A549 (cell line): ENCODE data around the gene TBC1D22A.

Experiments used
- CEBPB ChIP-seq, 2 experiments: fragments of >200 bp in 1 of 2; sonication (Bioruptor Twin) in 1 of 2; formaldehyde crosslinking in 1 of 2; IDR thresholded peaks; 2 replicates each; pipeline ENCODE4 v1.6.1; 2012 to 2016
- EHF ChIP-seq: fragments of 250-450 bp; sonication (Bioruptor Pico); IDR thresholded peaks from 2 replicates; pipeline ENCODE4 v1.5.0; 2020; ENCODE audit warnings: mild to moderate bottlenecking
- EP300 ChIP-seq, 2 experiments: fragments of >200 bp; sonication (Bioruptor Twin); formaldehyde crosslinking; IDR thresholded peaks; 2 replicates in 1 of 2; 3 replicates in 1 of 2; pipeline ENCODE4 v1.6.1; 2016 to 2017
- GATA3 ChIP-seq: IDR thresholded peaks from 2 replicates; pipeline ENCODE4 v1.6.1; 2012; ENCODE audit warnings: borderline replicate concordance
- MYC ChIP-seq: IDR thresholded peaks from 2 replicates; pipeline ENCODE4 v1.6.1; 2012; ENCODE audit warnings: mild to moderate bottlenecking, inconsistent platforms, low read length, improper control_type of control experiment, borderline replicate concordance
- PHF8 ChIP-seq: fragments of 200-600 bp; sonication (generic); IDR thresholded peaks from 2 replicates; pipeline ENCODE4 v1.6.1; 2016; ENCODE audit warnings: low read depth, mild to moderate bottlenecking, antibody characterized with exemption, moderate library complexity, borderline replicate concordance
- POLR2A ChIP-seq: IDR thresholded peaks from 2 replicates; pipeline ENCODE4 v1.6.1; 2012; ENCODE audit warnings: mild to moderate bottlenecking, low read length
- RCOR1 ChIP-seq: fragments of 150-350 bp; IDR thresholded peaks from 2 replicates; pipeline ENCODE4 v1.6.1; 2014; ENCODE audit warnings: antibody characterized with exemption, low read length, low read depth
- RNF2 ChIP-seq: fragments of 200-600 bp; sonication (generic); IDR thresholded peaks from 2 replicates; pipeline ENCODE4 v1.6.1; 2016; ENCODE audit warnings: low read depth, mild to moderate bottlenecking, antibody characterized with exemption, moderate library complexity, borderline replicate concordance
- TF ChIP-seq, protein P1 (sequence below): fragments of >200 bp; sonication (Bioruptor Twin); formaldehyde crosslinking; IDR thresholded peaks from 3 replicates; pipeline ENCODE4 v1.5.1; 2016
- TF ChIP-seq, protein P2 (sequence below): fragments of >200 bp; sonication (Bioruptor Twin); formaldehyde crosslinking; IDR thresholded peaks from 3 replicates; pipeline ENCODE4 v1.6.1; 2016
- TF ChIP-seq, protein P3 (sequence below): IDR thresholded peaks from 2 replicates; pipeline ENCODE4 v1.6.1; 2012
- TF ChIP-seq, protein P4 (sequence below): IDR thresholded peaks from 2 replicates; pipeline ENCODE4 v1.6.1; 2012

DNA sequence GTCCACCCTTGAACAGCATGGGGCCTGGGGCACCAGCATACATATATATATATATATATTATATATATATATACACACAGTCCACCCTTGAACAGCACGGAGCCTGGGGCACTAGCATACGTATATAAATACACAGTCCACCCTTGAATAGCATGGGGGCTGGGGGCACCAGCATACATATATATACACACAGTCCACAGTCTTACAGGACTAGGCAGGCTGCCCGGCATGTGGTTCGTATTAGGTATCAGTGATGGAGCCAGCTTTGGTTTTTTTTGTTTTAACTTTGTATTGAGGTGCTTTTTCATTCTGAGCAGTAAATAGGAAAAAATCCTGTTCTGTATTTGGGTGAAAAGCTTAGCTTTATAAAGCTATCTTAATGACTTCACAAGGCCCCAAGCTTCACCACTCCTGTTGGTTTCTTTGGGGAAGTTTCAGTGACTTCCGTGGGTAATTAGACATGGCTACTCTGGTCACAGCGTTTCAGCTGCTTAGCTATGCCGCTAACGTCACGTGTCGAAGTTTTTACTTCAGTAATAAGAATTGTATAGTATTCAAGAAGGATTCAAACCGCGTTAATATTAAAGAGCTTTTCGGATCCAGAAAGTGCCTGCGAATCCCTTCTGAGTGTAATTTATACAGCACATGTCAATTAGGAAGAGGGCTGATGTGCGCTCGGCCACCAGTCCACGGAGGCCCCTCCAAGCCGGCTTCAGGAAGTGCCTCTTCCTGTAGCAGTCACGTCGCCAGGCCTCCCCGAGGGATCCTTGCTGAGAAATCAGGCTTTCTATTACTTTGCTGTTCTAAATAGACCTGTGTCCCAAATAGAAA is 179.7 kb downstream of the TBC1D22A start:
- TF ChIP-seq POLR2A (no peak), EHF (CRISPR knock-in tag) (no peak), MYC (no peak), EP300 (IDR thresholded peaks at IDR 0.05) (no peak), RNF2 (no peak), PHF8 (no peak), GATA3 (no peak), CEBPB (IDR thresholded peaks at IDR 0.05) (no peak), RCOR1 (no peak)
- TF ChIP-seq, protein P1, sequence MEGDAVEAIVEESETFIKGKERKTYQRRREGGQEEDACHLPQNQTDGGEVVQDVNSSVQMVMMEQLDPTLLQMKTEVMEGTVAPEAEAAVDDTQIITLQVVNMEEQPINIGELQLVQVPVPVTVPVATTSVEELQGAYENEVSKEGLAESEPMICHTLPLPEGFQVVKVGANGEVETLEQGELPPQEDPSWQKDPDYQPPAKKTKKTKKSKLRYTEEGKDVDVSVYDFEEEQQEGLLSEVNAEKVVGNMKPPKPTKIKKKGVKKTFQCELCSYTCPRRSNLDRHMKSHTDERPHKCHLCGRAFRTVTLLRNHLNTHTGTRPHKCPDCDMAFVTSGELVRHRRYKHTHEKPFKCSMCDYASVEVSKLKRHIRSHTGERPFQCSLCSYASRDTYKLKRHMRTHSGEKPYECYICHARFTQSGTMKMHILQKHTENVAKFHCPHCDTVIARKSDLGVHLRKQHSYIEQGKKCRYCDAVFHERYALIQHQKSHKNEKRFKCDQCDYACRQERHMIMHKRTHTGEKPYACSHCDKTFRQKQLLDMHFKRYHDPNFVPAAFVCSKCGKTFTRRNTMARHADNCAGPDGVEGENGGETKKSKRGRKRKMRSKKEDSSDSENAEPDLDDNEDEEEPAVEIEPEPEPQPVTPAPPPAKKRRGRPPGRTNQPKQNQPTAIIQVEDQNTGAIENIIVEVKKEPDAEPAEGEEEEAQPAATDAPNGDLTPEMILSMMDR = no peak
- TF ChIP-seq, protein P2, sequence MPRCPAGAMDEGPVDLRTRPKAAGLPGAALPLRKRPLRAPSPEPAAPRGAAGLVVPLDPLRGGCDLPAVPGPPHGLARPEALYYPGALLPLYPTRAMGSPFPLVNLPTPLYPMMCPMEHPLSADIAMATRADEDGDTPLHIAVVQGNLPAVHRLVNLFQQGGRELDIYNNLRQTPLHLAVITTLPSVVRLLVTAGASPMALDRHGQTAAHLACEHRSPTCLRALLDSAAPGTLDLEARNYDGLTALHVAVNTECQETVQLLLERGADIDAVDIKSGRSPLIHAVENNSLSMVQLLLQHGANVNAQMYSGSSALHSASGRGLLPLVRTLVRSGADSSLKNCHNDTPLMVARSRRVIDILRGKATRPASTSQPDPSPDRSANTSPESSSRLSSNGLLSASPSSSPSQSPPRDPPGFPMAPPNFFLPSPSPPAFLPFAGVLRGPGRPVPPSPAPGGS = no peak
- TF ChIP-seq, protein P3, sequence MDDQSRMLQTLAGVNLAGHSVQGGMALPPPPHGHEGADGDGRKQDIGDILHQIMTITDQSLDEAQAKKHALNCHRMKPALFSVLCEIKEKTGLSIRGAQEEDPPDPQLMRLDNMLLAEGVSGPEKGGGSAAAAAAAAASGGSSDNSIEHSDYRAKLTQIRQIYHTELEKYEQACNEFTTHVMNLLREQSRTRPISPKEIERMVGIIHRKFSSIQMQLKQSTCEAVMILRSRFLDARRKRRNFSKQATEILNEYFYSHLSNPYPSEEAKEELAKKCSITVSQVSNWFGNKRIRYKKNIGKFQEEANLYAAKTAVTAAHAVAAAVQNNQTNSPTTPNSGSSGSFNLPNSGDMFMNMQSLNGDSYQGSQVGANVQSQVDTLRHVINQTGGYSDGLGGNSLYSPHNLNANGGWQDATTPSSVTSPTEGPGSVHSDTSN = no peak
- TF ChIP-seq, protein P4, sequence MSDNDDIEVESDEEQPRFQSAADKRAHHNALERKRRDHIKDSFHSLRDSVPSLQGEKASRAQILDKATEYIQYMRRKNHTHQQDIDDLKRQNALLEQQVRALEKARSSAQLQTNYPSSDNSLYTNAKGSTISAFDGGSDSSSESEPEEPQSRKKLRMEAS = no peak
